Esophagus mucosa (tissue), 1 donor: Measurements from ENCODE around the gene CDH4. TPM values are rescaled to one million over a fixed set of nuclear protein-coding genes. Genes with fewer than 3 reads are reported as not detected.

Experiments
- ATAC-seq: fragments of 200-7000 bp; cut with Tn5 transposase; one replicate; pipeline ENCODE4 v1.9.1; 2020
- total RNA-seq: library from RNA; stranded (reverse); gene quantifications from one replicate; pipeline ENCODE4 v1.2.4, GENCODE V29; 2023
- donor health status: DM: yes; HTN: yes; CAD: no.

The CDH4 gene
- total RNA-seq, 1 donor from 2014 or later, result not detected

- no peak for ATAC-seq
Measured at GRCh38 chr20:61284752-61285151, 32.7 kb downstream of the CDH4 start.

GRCh38 chr20:61285152-61285645 is 33.1 kb downstream of the CDH4 start:
- ATAC-seq, result no peak

GRCh38 chr20:61285691-61286090 is 33.6 kb downstream of the CDH4 start:
- ATAC-seq, result no peak

GRCh38 chr20:61287583-61288275 is 35.7 kb downstream of the CDH4 start:
- no peak for ATAC-seq

- ATAC-seq, result no peak
Measured at GRCh38 chr20:61288331-61288784, 36.3 kb downstream of the CDH4 start.

- ATAC-seq, result no peak
Measured at GRCh38 chr20:61289166-61289565, 37.1 kb downstream of the CDH4 start.

- no peak for ATAC-seq
Measured at GRCh38 chr20:61290721-61291120, 38.7 kb downstream of the CDH4 start.

GRCh38 chr20:61291166-61291829 is 39.2 kb downstream of the CDH4 start:
- ATAC-seq, result no peak

- no peak for ATAC-seq
Measured at GRCh38 chr20:61292391-61292790, 40.3 kb downstream of the CDH4 start.

GRCh38 chr20:61292821-61293612 is 41.0 kb downstream of the CDH4 start:
- no peak for ATAC-seq

- no peak for ATAC-seq
Measured at GRCh38 chr20:61293951-61294350, 41.9 kb downstream of the CDH4 start.

- no peak for ATAC-seq
Measured at GRCh38 chr20:61295249-61295648, 43.2 kb downstream of the CDH4 start.

- no peak for ATAC-seq
Measured at GRCh38 chr20:61295682-61296628, 43.9 kb downstream of the CDH4 start.

- ATAC-seq, result no peak
Measured at GRCh38 chr20:61296629-61297019, 44.6 kb downstream of the CDH4 start.

GRCh38 chr20:61297491-61297890 is 45.4 kb downstream of the CDH4 start:
- ATAC-seq, result no peak

GRCh38 chr20:61297986-61298385 is 45.9 kb downstream of the CDH4 start:
- ATAC-seq, result no peak

- ATAC-seq, result no peak
Measured at GRCh38 chr20:61298661-61299060, 46.6 kb downstream of the CDH4 start.

GRCh38 chr20:61299104-61299503 is 47.0 kb downstream of the CDH4 start:
- no peak for ATAC-seq

GRCh38 chr20:61299618-61300017 is 47.6 kb downstream of the CDH4 start:
- no peak for ATAC-seq

GRCh38 chr20:61300293-61300692 is 48.2 kb downstream of the CDH4 start:
- ATAC-seq, result no peak

GRCh38 chr20:61300709-61301108 is 48.6 kb downstream of the CDH4 start:
- no peak for ATAC-seq
